KOPT-K1 (cell line): ENCODE data around the gene CDH11.

Experiments used
- H3K27ac ChIP-seq: fragments of 200-600 bp; sonication (generic); 2 replicates; pipeline ENCODE4 v1.5.1; 2016; ENCODE audit warnings: antibody characterized with exemption, mild to moderate bottlenecking, low read depth, low read length; ENCODE audit not compliant: poor library complexity, severe bottlenecking
- H3K36me3 ChIP-seq: fragments of 200-600 bp; sonication (generic); 2 replicates; pipeline ENCODE4 v1.5.1; 2017; ENCODE audit warnings: antibody characterized with exemption, mild to moderate bottlenecking, low read length, moderate library complexity; ENCODE audit not compliant: insufficient read depth
- H3K9me3 ChIP-seq: fragments of 200-600 bp; sonication (generic); 2 replicates; pipeline ENCODE4 v1.5.1; 2017; ENCODE audit warnings: antibody characterized with exemption, low read length, mild to moderate bottlenecking; ENCODE audit not compliant: insufficient read depth, poor library complexity, severe bottlenecking

Gene CDH11

GRCh38 chr16:65101009-65101408, 20.9 kb downstream of the CDH11 start:
- Histone ChIP-seq H3K27ac (no peak overlapping the region), H3K36me3 (no peaks in the 10 kb centered on the region), H3K9me3 (no peaks in the 10 kb centered on the region)

GRCh38 chr16:65099607-65100006, 22.3 kb downstream of the CDH11 start:
- no peak overlapping the region for H3K27ac ChIP-seq
- no peaks in the 10 kb centered on the region for H3K9me3 ChIP-seq
- no peaks in the 10 kb centered on the region for H3K36me3 ChIP-seq

- H3K9me3 ChIP-seq: no peaks in the 10 kb centered on the region
- no peak overlapping the region for H3K27ac ChIP-seq
These were observed 22.9 kb downstream of the CDH11 start for GRCh38 chr16:65098916-65099315.

GRCh38 chr16:65097296-65097695, 24.6 kb downstream of the CDH11 start:
- Histone ChIP-seq H3K27ac (no peak overlapping the region), H3K9me3 (no peaks in the 10 kb centered on the region), H3K36me3 (no peaks in the 10 kb centered on the region)

More at GRCh38 chr16:65098916-65099315, 22.9 kb downstream of the CDH11 start:
- H3K36me3 ChIP-seq: no peaks in the 10 kb centered on the region

- no peak overlapping the region for H3K27ac ChIP-seq
- H3K9me3 ChIP-seq: no peaks in the 10 kb centered on the region
- H3K36me3 ChIP-seq: no peaks in the 10 kb centered on the region
These were observed 26.0 kb downstream of the CDH11 start for GRCh38 chr16:65095906-65096305.

- Histone ChIP-seq H3K9me3 (no peaks in the 10 kb centered on the region), H3K36me3 (no peaks in the 10 kb centered on the region)
These were observed 26.7 kb downstream of the CDH11 start for GRCh38 chr16:65095090-65095728.

GRCh38 chr16:65094009-65094408, 27.9 kb downstream of the CDH11 start:
- no peak overlapping the region for H3K27ac ChIP-seq
- no peaks in the 10 kb centered on the region for H3K36me3 ChIP-seq
- no peaks in the 10 kb centered on the region for H3K9me3 ChIP-seq

More at GRCh38 chr16:65095090-65095728, 26.7 kb downstream of the CDH11 start:
- H3K27ac ChIP-seq: no peak overlapping the region

GRCh38 chr16:65083164-65083857, 38.6 kb downstream of the CDH11 start:
- Histone ChIP-seq H3K27ac (no peak overlapping the region), H3K36me3 (no peaks in the 10 kb centered on the region), H3K9me3 (no peaks in the 10 kb centered on the region)

GRCh38 chr16:65079549-65079948, 42.3 kb downstream of the CDH11 start:
- Histone ChIP-seq H3K27ac (no peak overlapping the region), H3K36me3 (no peaks in the 10 kb centered on the region), H3K9me3 (no peaks in the 10 kb centered on the region)

- Histone ChIP-seq H3K27ac (no peak overlapping the region), H3K9me3 (no peaks in the 10 kb centered on the region), H3K36me3 (no peaks in the 10 kb centered on the region)
These were observed 44.7 kb downstream of the CDH11 start for GRCh38 chr16:65077181-65077580.

- Histone ChIP-seq H3K27ac (no peak overlapping the region), H3K36me3 (no peaks in the 10 kb centered on the region), H3K9me3 (no peaks in the 10 kb centered on the region)
These were observed 46.0 kb downstream of the CDH11 start for GRCh38 chr16:65075877-65076276.

GRCh38 chr16:65071433-65072311, 50.2 kb downstream of the CDH11 start:
- H3K9me3 ChIP-seq: no peaks in the 10 kb centered on the region
- no peak overlapping the region for H3K27ac ChIP-seq
- H3K36me3 ChIP-seq: no peaks in the 10 kb centered on the region

- Histone ChIP-seq H3K36me3 (no peaks in the 10 kb centered on the region), H3K27ac (no peak overlapping the region), H3K9me3 (no peaks in the 10 kb centered on the region)
These were observed 50.9 kb downstream of the CDH11 start for GRCh38 chr16:65070831-65071432.

GRCh38 chr16:65069766-65070165, 52.1 kb downstream of the CDH11 start:
- Histone ChIP-seq H3K36me3 (no peaks in the 10 kb centered on the region), H3K27ac (no peak overlapping the region), H3K9me3 (no peaks in the 10 kb centered on the region)

- H3K9me3 ChIP-seq: no peaks in the 10 kb centered on the region
- no peaks in the 10 kb centered on the region for H3K36me3 ChIP-seq
- no peak overlapping the region for H3K27ac ChIP-seq
These were observed 52.8 kb downstream of the CDH11 start for GRCh38 chr16:65069065-65069464.
